ELR (cell line): ENCODE results near the gene TMEM120B.

ENCODE experiments used
- DNase-seq: peaks from one replicate; pipeline ENCODE4 v3.0.0-alpha.2; 2015; ENCODE audit warnings: low read depth

Gene TMEM120B

GRCh38 chr12:121819212-121819949, 106.8 kb downstream of the TMEM120B start:
- DNase-seq: no peak

- no peak for DNase-seq
Measured at GRCh38 chr12:121820056-121820455, 107.5 kb downstream of the TMEM120B start.

GRCh38 chr12:121822393-121823100, 110.0 kb downstream of the TMEM120B start:
- no peak for DNase-seq

GRCh38 chr12:121823101-121823726, 110.7 kb downstream of the TMEM120B start:
- no peak for DNase-seq

- no peak for DNase-seq
Measured at GRCh38 chr12:121823727-121824115, 111.2 kb downstream of the TMEM120B start.

- DNase-seq: no peak
Measured at GRCh38 chr12:121825041-121825523, 112.5 kb downstream of the TMEM120B start.

GRCh38 chr12:121826318-121827150, 114.0 kb downstream of the TMEM120B start:
- DNase-seq: no peak

- no peak for DNase-seq
Measured at GRCh38 chr12:121827351-121828099, 115.0 kb downstream of the TMEM120B start.

- no peak for DNase-seq
Measured at GRCh38 chr12:121828306-121828705, 115.8 kb downstream of the TMEM120B start.

GRCh38 chr12:121828826-121829225, 116.3 kb downstream of the TMEM120B start:
- DNase-seq: no peak

GRCh38 chr12:121829250-121829918, 116.8 kb downstream of the TMEM120B start:
- no peak for DNase-seq

GRCh38 chr12:121830134-121830533, 117.6 kb downstream of the TMEM120B start:
- DNase-seq: no peak

- no peak for DNase-seq
Measured at GRCh38 chr12:121830588-121831265, 118.2 kb downstream of the TMEM120B start.
